Measurements from ENCODE around the gene SYT5.
"Not testable (repeated sequence)": the region's sequence is repeated elsewhere in the genome, so short reads cannot be mapped to it uniquely, and the experiment has no call there.

SYT5 gene

GRCh38 chr19:55166530-55167268 is 13.4 kb downstream of the SYT5 start, which contains the start of gene DNAAF3:
DNAAF3 (minus strand) TSS chr19:55166613; CDS start chr19:55166413, 200 bp downstream.
- peak; percentile 91 for DNase-seq

GRCh38 chr19:55165952-55166529 is 14.0 kb downstream of the SYT5 start:
- peak; percentile 86 for DNase-seq

- DNase-seq, result no peak
Measured at GRCh38 chr19:55161571-55162322, 18.3 kb downstream of the SYT5 start.

- DNase-seq, result no peak
Measured at GRCh38 chr19:55160986-55161365, 19.1 kb downstream of the SYT5 start.

- DNase-seq, result peak; percentile 86
Measured at GRCh38 chr19:55160128-55160985, 19.7 kb downstream of the SYT5 start.

- DNase-seq, result no peak
Measured at GRCh38 chr19:55158848-55159749, 21.0 kb downstream of the SYT5 start.

GRCh38 chr19:55158423-55158822 is 21.7 kb downstream of the SYT5 start:
- no peak for DNase-seq

GRCh38 chr19:55157064-55157908 is 22.8 kb downstream of the SYT5 start, which contains the start of gene TNNI3:
TNNI3 (minus strand) TSS chr19:55157732; CDS start chr19:55157589, 143 bp downstream.
- no peak for DNase-seq

GRCh38 chr19:55156202-55157063 is 23.7 kb downstream of the SYT5 start:
- no peak for DNase-seq

- DNase-seq, result not testable (repeated sequence)
Measured at GRCh38 chr19:55155784-55156183, 24.3 kb downstream of the SYT5 start.

- no peak for DNase-seq
Measured at GRCh38 chr19:55153652-55154264, 26.3 kb downstream of the SYT5 start.

GRCh38 chr19:55152017-55152416 is 28.1 kb downstream of the SYT5 start:
- DNase-seq, result no peak

GRCh38 chr19:55149078-55150003 is 30.7 kb downstream of the SYT5 start, which contains the start of gene TNNT1:
TNNT1 (minus strand) TSS chr19:55149206; CDS start chr19:55147157, 2,049 bp downstream.
- DNase-seq, result no peak

- DNase-seq, result no peak
Measured at GRCh38 chr19:55147545-55148251, 32.4 kb downstream of the SYT5 start.

- DNase-seq, result no peak
Measured at GRCh38 chr19:55146705-55147273, 33.3 kb downstream of the SYT5 start.

- DNase-seq, result peak; percentile 24
Measured at GRCh38 chr19:55146078-55146704, 33.9 kb downstream of the SYT5 start.

All from KG1 (cell line).